A172 (cell line): Measurements from ENCODE around the gene ERP27. TPM values are rescaled to one million over a fixed set of nuclear protein-coding genes. Genes with fewer than 3 reads are reported as not detected.

Experiments used
- DNase-seq: peaks from one replicate; pipeline ENCODE4 v3.0.0-alpha.2; 2015; ENCODE audit warnings: low spot score
- total RNA-seq: library from RNA; depleted of rRNA; stranded (reverse); fragments of >200 nt; shearing (Covaris generic); gene quantifications from 2 replicates; pipeline ENCODE4 v1.2.3, GENCODE V29; 2014

The ERP27 gene
- total RNA-seq, 1 experiment from 2014 or later: not detected

- DNase-seq: no peak
These were observed 1.3 kb downstream of the ERP27 start for GRCh38 chr12:14937014-14937413.

- DNase-seq: no peak
These were observed 2.0 kb downstream of the ERP27 start for GRCh38 chr12:14936224-14936861.

GRCh38 chr12:14935031-14935430, 3.3 kb downstream of the ERP27 start:
- DNase-seq: no peak

- no peak for DNase-seq
These were observed 3.8 kb downstream of the ERP27 start for GRCh38 chr12:14934511-14934910.

- no peak for DNase-seq
These were observed 6.4 kb downstream of the ERP27 start for GRCh38 chr12:14931791-14932560.

GRCh38 chr12:14931359-14931758, 7.0 kb downstream of the ERP27 start:
- no peak for DNase-seq

GRCh38 chr12:14930299-14930698, 8.0 kb downstream of the ERP27 start:
- DNase-seq: no peak

- no peak for DNase-seq
These were observed 9.4 kb downstream of the ERP27 start for GRCh38 chr12:14928931-14929330.

- no peak for DNase-seq
These were observed 11.1 kb downstream of the ERP27 start for GRCh38 chr12:14927267-14927666.

GRCh38 chr12:14924541-14924940, 13.8 kb downstream of the ERP27 start:
- no peak for DNase-seq

- no peak for DNase-seq
These were observed 14.4 kb downstream of the ERP27 start for GRCh38 chr12:14923944-14924343.

- no peak for DNase-seq
These were observed 17.1 kb downstream of the ERP27 start for GRCh38 chr12:14921218-14921617.

- no peak for DNase-seq
These were observed 17.7 kb downstream of the ERP27 start for GRCh38 chr12:14920475-14921126.

GRCh38 chr12:14919455-14919854, 18.9 kb downstream of the ERP27 start:
- DNase-seq: no peak

GRCh38 chr12:14915736-14916135, 22.6 kb downstream of the ERP27 start:
- no peak for DNase-seq

- DNase-seq: no peak
These were observed 25.0 kb downstream of the ERP27 start for GRCh38 chr12:14913381-14913781.

- DNase-seq: no peak
These were observed 27.2 kb downstream of the ERP27 start for GRCh38 chr12:14911131-14911530.

GRCh38 chr12:14910090-14910915, 28.0 kb downstream of the ERP27 start:
- peak; percentile 35 for DNase-seq

- DNase-seq: no peak
These were observed 30.4 kb downstream of the ERP27 start for GRCh38 chr12:14907953-14908352.

- no peak for DNase-seq
These were observed 32.2 kb downstream of the ERP27 start for GRCh38 chr12:14906114-14906513.

- no peak for DNase-seq
These were observed 32.9 kb downstream of the ERP27 start for GRCh38 chr12:14905269-14906004.
